HG03039 (cell line): ENCODE data around the gene ITGA7.

Source experiments
- ATAC-seq: cut with Tn5 transposase; IDR thresholded peaks from one replicate; pipeline ENCODE4 v1.9.1; 2021; ENCODE audit warnings: mild to moderate bottlenecking, moderate library complexity; ENCODE audit not compliant: unreplicated experiment

The ITGA7 gene

DNA sequence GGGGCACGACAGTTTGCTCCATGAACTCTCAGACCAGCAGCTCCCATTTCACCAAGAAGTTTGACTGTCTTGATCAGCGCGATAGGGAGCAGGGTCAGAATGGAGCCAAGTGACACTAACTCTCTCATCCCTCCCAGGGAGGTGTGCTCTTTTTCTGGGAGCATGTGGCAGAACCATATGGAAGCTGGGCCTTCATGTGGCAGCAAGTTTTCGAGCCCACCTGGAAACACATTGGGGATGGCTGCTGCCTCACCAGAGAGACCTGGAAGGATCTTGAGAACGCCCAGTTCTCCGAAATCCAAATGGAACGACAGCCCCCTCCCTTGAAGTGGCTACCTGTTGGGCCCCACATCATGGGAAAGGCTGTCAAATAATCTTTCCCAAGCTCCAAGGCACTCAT lies 24.0 kb downstream of the ITGA7 start:
- ATAC-seq, result no peak

- no peak for ATAC-seq
Measured at GRCh38 chr12:55682087-55682796, 25.5 kb downstream of the ITGA7 start.

GRCh38 chr12:55681142-55682077 lies 26.3 kb downstream of the ITGA7 start:
- ATAC-seq, result no peak

DNA sequence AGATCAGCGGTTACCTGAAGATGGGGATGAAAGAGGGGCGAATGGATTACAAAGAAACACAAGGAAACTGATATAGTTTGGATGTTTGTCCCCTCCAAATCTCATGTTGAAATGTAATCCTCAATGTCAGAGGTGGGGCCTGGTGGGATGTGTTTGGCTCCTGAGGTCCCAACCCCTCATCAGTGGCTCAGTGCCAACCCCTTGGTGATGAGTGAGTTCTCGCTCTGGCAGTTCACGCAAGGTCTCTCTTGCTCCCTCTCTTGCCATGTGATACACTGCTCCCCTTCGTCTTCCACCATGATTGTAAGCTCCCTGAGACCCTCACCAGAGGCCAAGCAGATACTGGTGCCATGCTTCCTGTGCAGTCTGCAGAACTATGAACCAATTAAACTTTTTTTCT lies 28.0 kb downstream of the ITGA7 start:
- no peak for ATAC-seq

DNA sequence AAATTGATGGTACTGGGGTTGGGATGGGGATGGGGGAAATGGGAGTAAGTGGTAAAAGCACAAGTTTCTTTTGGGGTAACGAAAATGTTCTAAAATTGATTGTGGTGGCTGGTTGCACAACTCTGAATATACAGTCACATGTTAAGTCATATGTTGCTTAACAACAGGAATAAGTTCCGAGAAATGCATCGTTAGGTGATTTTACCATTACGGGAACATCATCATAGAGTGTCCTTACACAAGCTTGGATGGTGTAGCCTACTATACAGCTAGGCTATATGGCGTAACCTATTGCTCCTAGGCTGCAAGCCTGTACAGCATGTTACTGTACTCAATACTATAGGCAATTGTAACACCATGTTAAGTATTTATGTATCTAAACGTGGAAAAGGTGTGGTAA lies 31.0 kb downstream of the ITGA7 start:
- no peak for ATAC-seq

DNA sequence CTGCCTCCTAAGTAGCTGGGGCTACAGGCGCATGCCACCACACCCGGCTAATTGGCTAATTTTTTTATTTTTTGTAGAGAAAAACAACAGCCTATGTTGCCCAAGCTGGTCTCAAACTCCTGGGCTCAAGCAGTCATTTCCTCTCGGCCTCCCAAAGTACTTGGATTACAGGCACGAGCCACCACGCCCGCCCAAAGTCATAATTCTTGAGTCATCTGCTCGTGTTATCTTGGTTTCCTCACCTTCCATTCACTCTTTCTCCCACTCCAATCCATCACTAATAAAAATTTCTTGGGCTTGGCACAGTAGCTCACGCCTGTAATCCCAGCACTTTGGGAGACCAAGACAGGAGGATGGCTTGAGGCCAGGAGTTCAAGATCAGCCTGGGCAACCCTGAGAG lies 32.0 kb downstream of the ITGA7 start:
- no peak for ATAC-seq

- peak; percentile 94 for ATAC-seq
Measured at GRCh38 chr12:55673638-55674037, 34.1 kb downstream of the ITGA7 start.

DNA sequence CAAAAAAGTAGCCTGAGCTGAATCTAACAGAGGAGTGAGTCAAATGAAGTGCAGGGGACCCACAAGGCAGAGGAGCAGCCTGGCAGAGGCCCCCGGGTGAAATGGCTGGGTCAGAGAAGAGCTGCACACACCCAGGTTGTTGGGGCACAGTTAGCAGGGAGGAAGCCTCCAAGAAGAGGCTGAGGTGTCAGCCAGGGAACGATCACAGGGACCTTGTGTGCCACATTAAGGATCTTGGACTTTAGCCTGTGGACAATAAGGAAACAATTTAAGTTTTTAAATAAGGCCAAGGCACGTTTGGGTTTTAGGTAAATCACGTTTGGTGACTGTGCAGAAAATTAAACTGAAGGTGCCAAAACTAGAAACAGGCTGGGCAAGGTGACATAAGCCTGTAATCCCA lies 36.0 kb downstream of the ITGA7 start:
- no peak for ATAC-seq

- no peak for ATAC-seq
Measured at GRCh38 chr12:55670276-55670675, 37.4 kb downstream of the ITGA7 start.

DNA sequence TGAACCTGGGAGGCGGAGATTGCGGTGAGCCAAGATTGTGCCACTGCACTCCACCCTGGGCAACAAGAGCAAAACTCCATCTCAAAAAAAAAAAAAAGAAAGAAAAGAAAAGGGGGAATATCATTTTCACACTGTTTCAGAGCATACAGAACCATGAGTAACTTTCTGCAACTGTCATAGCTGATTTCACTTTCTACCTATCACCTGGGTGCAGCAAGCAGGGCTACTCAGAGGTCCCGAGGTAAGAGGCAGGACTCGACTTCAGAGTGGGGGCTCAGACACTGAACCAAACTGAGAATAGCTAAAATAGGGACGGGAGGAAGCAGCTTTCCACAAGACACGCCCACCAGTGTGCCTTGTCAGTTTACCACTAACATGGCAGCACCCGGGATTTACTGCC lies 41.2 kb downstream of the ITGA7 start:
- ATAC-seq, result no peak

DNA sequence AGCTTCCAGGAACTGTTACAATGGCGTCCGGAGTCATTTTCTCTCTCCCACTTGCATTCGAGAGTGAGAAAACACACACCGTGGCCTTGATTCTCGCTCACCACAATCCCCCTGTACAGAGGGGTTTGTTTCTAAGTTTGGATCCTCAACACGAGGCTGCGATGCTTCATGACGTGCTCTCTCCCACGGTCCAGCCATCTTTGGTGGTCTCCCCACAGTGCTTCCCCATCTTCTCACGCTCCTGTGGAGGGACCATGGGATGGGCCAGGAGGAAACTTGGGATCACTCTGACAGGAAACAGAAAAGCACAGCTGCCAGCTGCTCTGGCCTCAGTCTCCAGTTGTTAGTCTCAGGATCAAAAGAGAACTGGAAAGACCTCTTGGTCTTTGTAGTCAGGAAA lies 42.9 kb downstream of the ITGA7 start:
- ATAC-seq, result no peak

GRCh38 chr12:55663391-55663790 lies 44.3 kb downstream of the ITGA7 start:
- ATAC-seq, result no peak

- no peak for ATAC-seq
Measured at GRCh38 chr12:55659486-55660385, 48.0 kb downstream of the ITGA7 start.

DNA sequence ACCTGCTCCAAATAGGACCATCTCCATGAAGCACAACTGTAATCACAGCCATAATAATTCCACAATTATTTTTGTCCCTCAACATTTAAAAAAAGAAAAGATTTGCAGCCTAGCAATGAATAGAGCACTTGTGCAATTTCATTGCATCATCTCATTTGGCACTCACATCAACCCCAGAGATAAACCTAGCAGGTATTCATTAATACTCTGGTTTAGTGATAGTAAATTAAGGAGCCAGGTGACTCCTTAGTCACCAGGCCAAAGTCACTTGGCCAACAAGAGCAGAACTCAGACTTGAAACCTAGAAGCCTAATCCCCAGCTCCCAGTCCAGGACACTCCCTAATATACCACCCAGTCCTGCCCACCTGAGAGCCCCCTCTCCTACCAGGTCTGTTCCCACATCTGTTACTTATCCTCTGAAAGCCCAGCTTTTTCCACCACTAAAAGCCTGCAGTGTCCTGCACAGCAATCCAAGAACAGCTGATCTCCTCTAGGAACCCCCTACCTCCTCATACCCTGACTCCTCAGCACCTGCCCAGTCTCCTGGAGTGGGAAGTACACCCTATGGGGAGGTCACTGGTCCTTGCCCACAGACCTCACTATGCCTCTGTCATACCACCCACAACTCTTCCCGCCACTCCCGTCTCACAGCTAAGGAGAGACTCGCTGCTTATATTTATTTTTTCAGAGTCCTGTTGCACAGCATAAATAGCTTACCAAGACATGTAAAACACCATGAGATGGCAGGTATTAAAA lies 48.9 kb downstream of the ITGA7 start:
- no peak for ATAC-seq

GRCh38 chr12:55658212-55658611 lies 49.5 kb downstream of the ITGA7 start:
- no peak for ATAC-seq

DNA sequence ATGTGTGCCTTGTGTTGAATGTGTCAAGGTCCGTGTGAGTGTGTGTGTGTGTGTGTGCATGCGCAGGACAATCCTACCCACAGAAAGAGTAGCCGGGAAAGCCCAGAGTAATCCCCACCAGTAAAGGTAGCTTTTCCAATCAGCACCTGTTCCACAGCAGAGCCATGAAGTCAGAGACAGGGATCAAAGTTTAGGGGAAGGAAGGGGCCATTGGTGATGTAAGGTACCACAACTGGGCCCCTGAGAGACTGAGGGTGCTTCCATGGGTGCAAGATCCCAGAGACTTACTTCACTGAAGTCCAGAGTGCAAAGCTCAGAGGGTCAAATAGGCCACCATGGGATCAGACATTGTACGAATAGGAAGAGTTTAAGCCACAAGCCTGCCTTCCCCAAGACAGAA lies 50.5 kb downstream of the ITGA7 start:
- no peak for ATAC-seq

- no peak for ATAC-seq
Measured at GRCh38 chr12:55654511-55655214, 53.0 kb downstream of the ITGA7 start.

- ATAC-seq, result no peak
Measured at GRCh38 chr12:55653031-55653430, 54.7 kb downstream of the ITGA7 start.

- ATAC-seq, result no peak
Measured at GRCh38 chr12:55652352-55652751, 55.4 kb downstream of the ITGA7 start.

DNA sequence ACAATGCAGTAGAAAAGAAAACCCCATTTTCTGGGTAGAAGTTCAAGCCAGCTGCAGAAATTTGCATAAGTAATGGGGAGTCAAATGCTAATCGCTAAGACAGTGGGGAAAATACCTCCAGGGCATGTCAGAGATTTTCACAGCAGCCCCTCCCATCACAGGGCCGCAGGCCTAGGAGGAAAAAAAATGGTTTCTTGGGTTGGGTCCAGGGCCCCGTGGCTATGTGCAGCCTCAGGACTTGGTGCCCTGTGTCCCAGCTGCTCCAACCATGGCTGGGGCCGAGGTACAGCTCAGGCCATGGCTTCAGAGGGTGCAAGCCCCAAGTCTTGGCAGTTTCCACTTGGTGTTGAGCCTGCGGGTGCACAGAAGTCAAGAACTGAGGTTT lies 56.4 kb downstream of the ITGA7 start:
- ATAC-seq, result no peak
